ENCODE data around the gene NAALADL2.

GRCh38 chr3:175585898-175586297 lies 726.8 kb downstream of the NAALADL2 start:
- TF ChIP-seq CTCF (IDR thresholded peaks at IDR 0.05; ENCODE audit: control extremely low read depth in 1 of 3, insufficient read depth in 1 of 3, low read depth in 1 of 3, low read length in 3 of 3) (no peak), SRF (IDR thresholded peaks at IDR 0.05; ENCODE audit: low read depth, low read length) (no peak), SIRT6 (IDR thresholded peaks at IDR 0.05; ENCODE audit: low read length) (no peak), POLR2A (IDR thresholded peaks at IDR 0.05; ENCODE audit: control extremely low read depth in 1 of 2, low read depth in 2 of 2, low read length in 2 of 2) (no peak)
- TF ChIP-seq, protein P1, sequence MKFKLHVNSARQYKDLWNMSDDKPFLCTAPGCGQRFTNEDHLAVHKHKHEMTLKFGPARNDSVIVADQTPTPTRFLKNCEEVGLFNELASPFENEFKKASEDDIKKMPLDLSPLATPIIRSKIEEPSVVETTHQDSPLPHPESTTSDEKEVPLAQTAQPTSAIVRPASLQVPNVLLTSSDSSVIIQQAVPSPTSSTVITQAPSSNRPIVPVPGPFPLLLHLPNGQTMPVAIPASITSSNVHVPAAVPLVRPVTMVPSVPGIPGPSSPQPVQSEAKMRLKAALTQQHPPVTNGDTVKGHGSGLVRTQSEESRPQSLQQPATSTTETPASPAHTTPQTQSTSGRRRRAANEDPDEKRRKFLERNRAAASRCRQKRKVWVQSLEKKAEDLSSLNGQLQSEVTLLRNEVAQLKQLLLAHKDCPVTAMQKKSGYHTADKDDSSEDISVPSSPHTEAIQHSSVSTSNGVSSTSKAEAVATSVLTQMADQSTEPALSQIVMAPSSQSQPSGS (IDR thresholded peaks at IDR 0.05; ENCODE audit: low read length): no peak
